Measurements from ENCODE around the gene CCDC71.

DNA sequence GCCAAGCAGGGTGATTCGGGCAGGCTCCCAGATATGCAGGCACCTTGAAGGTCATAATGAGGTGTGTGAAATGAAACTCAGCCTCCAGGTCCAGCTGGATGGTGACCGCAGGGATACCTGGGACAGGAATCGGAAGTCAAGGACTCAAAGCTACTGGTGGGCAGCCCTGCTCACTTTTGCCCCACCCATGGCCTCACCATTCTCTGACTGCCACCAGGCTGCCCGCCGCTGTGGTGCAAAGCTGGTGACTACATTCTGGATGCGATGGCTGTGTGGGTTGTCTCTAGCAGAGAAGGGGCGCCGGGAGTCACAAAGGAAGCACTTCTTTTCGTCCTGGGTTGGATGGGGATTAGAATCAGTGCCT is 34.1 kb downstream of the CCDC71 start:
- TF ChIP-seq, protein P1, sequence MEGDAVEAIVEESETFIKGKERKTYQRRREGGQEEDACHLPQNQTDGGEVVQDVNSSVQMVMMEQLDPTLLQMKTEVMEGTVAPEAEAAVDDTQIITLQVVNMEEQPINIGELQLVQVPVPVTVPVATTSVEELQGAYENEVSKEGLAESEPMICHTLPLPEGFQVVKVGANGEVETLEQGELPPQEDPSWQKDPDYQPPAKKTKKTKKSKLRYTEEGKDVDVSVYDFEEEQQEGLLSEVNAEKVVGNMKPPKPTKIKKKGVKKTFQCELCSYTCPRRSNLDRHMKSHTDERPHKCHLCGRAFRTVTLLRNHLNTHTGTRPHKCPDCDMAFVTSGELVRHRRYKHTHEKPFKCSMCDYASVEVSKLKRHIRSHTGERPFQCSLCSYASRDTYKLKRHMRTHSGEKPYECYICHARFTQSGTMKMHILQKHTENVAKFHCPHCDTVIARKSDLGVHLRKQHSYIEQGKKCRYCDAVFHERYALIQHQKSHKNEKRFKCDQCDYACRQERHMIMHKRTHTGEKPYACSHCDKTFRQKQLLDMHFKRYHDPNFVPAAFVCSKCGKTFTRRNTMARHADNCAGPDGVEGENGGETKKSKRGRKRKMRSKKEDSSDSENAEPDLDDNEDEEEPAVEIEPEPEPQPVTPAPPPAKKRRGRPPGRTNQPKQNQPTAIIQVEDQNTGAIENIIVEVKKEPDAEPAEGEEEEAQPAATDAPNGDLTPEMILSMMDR (IDR thresholded peaks at IDR 0.05), result no peak
- TF ChIP-seq POLR2A (IDR thresholded peaks at IDR 0.05), result no peak
